22Rv1 (cell line): ENCODE results near the gene GOLGA7B.

ENCODE experiments used
- H3K27ac ChIP-seq: fragments of 450-650 bp; 2 replicates; pipeline ENCODE4 v1.5.1; 2017
- CTCF ChIP-seq: fragments of 450-650 bp; IDR thresholded peaks from 2 replicates; pipeline ENCODE4 v1.5.1; 2017; ENCODE audit warnings: mild to moderate bottlenecking
- ZFX ChIP-seq: fragments of 450-650 bp; IDR thresholded peaks from 2 replicates; pipeline ENCODE4 v1.6.1; 2017; ENCODE audit warnings: antibody characterized with exemption, borderline replicate concordance

The GOLGA7B gene

GRCh38 chr10:97869091-97870042 is 19.7 kb downstream of the GOLGA7B start:
- TF ChIP-seq CTCF (peak; percentile 61), ZFX (no peak)
- H3K27ac ChIP-seq, result no peak overlapping the region

- TF ChIP-seq CTCF (no peak), ZFX (no peak)
- no peak overlapping the region for H3K27ac ChIP-seq
Measured at GRCh38 chr10:97870990-97871389, 21.3 kb downstream of the GOLGA7B start.

GRCh38 chr10:97873569-97873968 is 23.9 kb downstream of the GOLGA7B start:
- TF ChIP-seq CTCF, result no peak
- no peak for TF ChIP-seq ZFX
- no peak overlapping the region for H3K27ac ChIP-seq

GRCh38 chr10:97874332-97874731 is 24.7 kb downstream of the GOLGA7B start:
- H3K27ac ChIP-seq, result no peak overlapping the region
- TF ChIP-seq ZFX, result no peak

- H3K27ac ChIP-seq, result no peak overlapping the region
- TF ChIP-seq CTCF, result no peak
- TF ChIP-seq ZFX, result no peak
Measured at GRCh38 chr10:97875391-97875790, 25.7 kb downstream of the GOLGA7B start.

GRCh38 chr10:97876402-97876801 is 26.8 kb downstream of the GOLGA7B start:
- TF ChIP-seq CTCF (no peak), ZFX (no peak)
- no peak overlapping the region for H3K27ac ChIP-seq

GRCh38 chr10:97879241-97879640 is 29.6 kb downstream of the GOLGA7B start:
- TF ChIP-seq ZFX, result no peak
- TF ChIP-seq CTCF, result no peak
- H3K27ac ChIP-seq, result no peak overlapping the region
